GM18508 (cell line): Measurements from ENCODE around the gene INPP4B.

ENCODE experiments used
- ATAC-seq: cut with Tn5 transposase; IDR thresholded peaks from one replicate; pipeline ENCODE4 v1.9.1; 2021; ENCODE audit warnings: moderate number of reproducible peaks; ENCODE audit not compliant: insufficient read depth, unreplicated experiment

The INPP4B gene

GRCh38 chr4:142009751-142010150 is 836.4 kb downstream of the INPP4B start:
- no peak for ATAC-seq

GRCh38 chr4:142005519-142005918 is 840.6 kb downstream of the INPP4B start:
- ATAC-seq, result no peak

- no peak for ATAC-seq
Observed at GRCh38 chr4:141999446-142000143, 846.5 kb downstream of the INPP4B start.

- ATAC-seq, result no peak
Observed at GRCh38 chr4:141995056-141995455, 851.0 kb downstream of the INPP4B start.

GRCh38 chr4:141977433-141977832 is 868.7 kb downstream of the INPP4B start:
- no peak for ATAC-seq
